ENCODE measurements around the gene MGMT. TPM values are rescaled to one million over a fixed set of nuclear protein-coding genes. Genes with fewer than 3 reads are reported as not detected.

Gene MGMT
- total and polyA plus RNA-seq, 4 donors, result 9.9 to 39.6 (median 23.2) TPM

- H3K4me1 ChIP-seq (ENCODE audit: control insufficient read depth in 5 of 5, insufficient read depth in 5 of 5, low read length in 5 of 5), result no peaks in the 10 kb centered on the region
- 86 to 92% methylated on average over 11 of the region's 11 CpGs for WGBS, 2 donors
- no peak for DNase-seq
Observed at GRCh38 chr10:129523723-129524316, 56.8 kb downstream of the MGMT start.

DNA sequence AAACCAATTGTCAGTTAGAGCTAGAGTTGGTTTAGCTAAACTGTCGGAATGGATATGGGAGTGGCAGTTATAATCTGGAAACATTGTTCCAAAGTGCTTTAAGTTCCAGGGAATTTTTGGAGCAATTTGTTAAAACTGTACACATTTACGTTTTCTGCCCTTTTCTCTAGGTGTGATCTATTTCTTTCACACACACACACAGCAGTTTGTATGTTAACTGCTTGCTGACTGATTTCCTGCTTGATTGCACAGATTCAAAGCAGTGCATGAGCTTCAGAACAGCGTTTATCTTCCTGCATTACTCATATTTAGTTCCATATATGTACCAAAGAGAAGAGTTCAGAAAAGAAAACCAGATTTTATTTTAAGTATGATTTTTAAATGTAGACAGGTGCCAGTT is 57.9 kb downstream of the MGMT start:
- Histone ChIP-seq H3K27ac (ENCODE audit: low read depth in 1 of 2, low read length in 1 of 2) (no peak overlapping the region), H3K36me3 (ENCODE audit: control insufficient read depth in 4 of 4, insufficient read depth in 4 of 4, low read length in 4 of 4) (peaks cover 0 to 1% (median 0%) of the 10 kb centered on the region in 4 donors), H3K9me3 (ENCODE audit: control insufficient read depth in 4 of 4, insufficient read depth in 3 of 4, low read length in 3 of 4) (no peaks in the 10 kb centered on the region), H3K4me3 (no peak overlapping the region), H3K27me3 (ENCODE audit: control insufficient read depth in 3 of 3, insufficient read depth in 3 of 3, low read length in 2 of 3) (no peaks in the 10 kb centered on the region), H3K9ac (ENCODE audit: insufficient read depth in 1 of 2, low read length in 2 of 2) (no peak overlapping the region), H3K4me1 (ENCODE audit: control insufficient read depth in 5 of 5, insufficient read depth in 5 of 5, low read length in 5 of 5) (no peaks in the 10 kb centered on the region)
- 84 to 85% methylated on average over 3 of the region's 3 CpGs for WGBS, 2 donors
- ATAC-seq (ENCODE audit: insufficient read depth, low FRiP score), result no peak
- TF ChIP-seq, protein P1, sequence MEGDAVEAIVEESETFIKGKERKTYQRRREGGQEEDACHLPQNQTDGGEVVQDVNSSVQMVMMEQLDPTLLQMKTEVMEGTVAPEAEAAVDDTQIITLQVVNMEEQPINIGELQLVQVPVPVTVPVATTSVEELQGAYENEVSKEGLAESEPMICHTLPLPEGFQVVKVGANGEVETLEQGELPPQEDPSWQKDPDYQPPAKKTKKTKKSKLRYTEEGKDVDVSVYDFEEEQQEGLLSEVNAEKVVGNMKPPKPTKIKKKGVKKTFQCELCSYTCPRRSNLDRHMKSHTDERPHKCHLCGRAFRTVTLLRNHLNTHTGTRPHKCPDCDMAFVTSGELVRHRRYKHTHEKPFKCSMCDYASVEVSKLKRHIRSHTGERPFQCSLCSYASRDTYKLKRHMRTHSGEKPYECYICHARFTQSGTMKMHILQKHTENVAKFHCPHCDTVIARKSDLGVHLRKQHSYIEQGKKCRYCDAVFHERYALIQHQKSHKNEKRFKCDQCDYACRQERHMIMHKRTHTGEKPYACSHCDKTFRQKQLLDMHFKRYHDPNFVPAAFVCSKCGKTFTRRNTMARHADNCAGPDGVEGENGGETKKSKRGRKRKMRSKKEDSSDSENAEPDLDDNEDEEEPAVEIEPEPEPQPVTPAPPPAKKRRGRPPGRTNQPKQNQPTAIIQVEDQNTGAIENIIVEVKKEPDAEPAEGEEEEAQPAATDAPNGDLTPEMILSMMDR (IDR thresholded peaks at IDR 0.05; ENCODE audit: control extremely low read depth, extremely low read depth), result no peak
- no peak for DNase-seq

More at GRCh38 chr10:129523723-129524316, 56.8 kb downstream of the MGMT start:
- TF ChIP-seq, protein P1 (IDR thresholded peaks at IDR 0.05; ENCODE audit: control extremely low read depth, extremely low read depth), result no peak
- Histone ChIP-seq H3K9me3 (ENCODE audit: control insufficient read depth in 4 of 4, insufficient read depth in 3 of 4, low read length in 3 of 4) (no peaks in the 10 kb centered on the region), H3K27ac (ENCODE audit: low read depth in 1 of 2, low read length in 1 of 2) (no peak overlapping the region), H3K27me3 (ENCODE audit: control insufficient read depth in 3 of 3, insufficient read depth in 3 of 3, low read length in 2 of 3) (no peaks in the 10 kb centered on the region), H3K4me3 (no peak overlapping the region), H3K36me3 (ENCODE audit: control insufficient read depth in 4 of 4, insufficient read depth in 4 of 4, low read length in 4 of 4) (peaks cover 0 to 1% (median 0%) of the 10 kb centered on the region in 4 donors), H3K9ac (ENCODE audit: insufficient read depth in 1 of 2, low read length in 2 of 2) (no peak overlapping the region)
- no peak for ATAC-seq (ENCODE audit: insufficient read depth, low FRiP score)

GRCh38 chr10:129525401-129525801 is 58.4 kb downstream of the MGMT start:
- Histone ChIP-seq H3K4me1 (ENCODE audit: control insufficient read depth in 5 of 5, insufficient read depth in 5 of 5, low read length in 5 of 5) (no peaks in the 10 kb centered on the region), H3K4me3 (no peak overlapping the region), H3K9me3 (ENCODE audit: control insufficient read depth in 4 of 4, insufficient read depth in 3 of 4, low read length in 3 of 4) (no peaks in the 10 kb centered on the region), H3K27ac (ENCODE audit: low read depth in 1 of 2, low read length in 1 of 2) (no peak overlapping the region), H3K36me3 (ENCODE audit: control insufficient read depth in 4 of 4, insufficient read depth in 4 of 4, low read length in 4 of 4) (peaks cover 0 to 1% (median 0%) of the 10 kb centered on the region in 4 donors), H3K9ac (ENCODE audit: insufficient read depth in 1 of 2, low read length in 2 of 2) (no peak overlapping the region), H3K27me3 (ENCODE audit: control insufficient read depth in 3 of 3, insufficient read depth in 3 of 3, low read length in 2 of 3) (no peaks in the 10 kb centered on the region)
- TF ChIP-seq, protein P1 (IDR thresholded peaks at IDR 0.05; ENCODE audit: control extremely low read depth, extremely low read depth), result no peak
- no peak for ATAC-seq (ENCODE audit: insufficient read depth, low FRiP score)
- WGBS, 2 donors, result 73 to 84% methylated on average over 13 of the region's 13 CpGs
- no peak for DNase-seq

GRCh38 chr10:129526943-129527342 is 59.9 kb downstream of the MGMT start:
- H3K36me3 ChIP-seq (ENCODE audit: control insufficient read depth in 4 of 4, insufficient read depth in 4 of 4, low read length in 4 of 4), result peaks cover 0 to 1% (median 0%) of the 10 kb centered on the region in 4 donors
- H3K4me1 ChIP-seq (ENCODE audit: control insufficient read depth in 5 of 5, insufficient read depth in 5 of 5, low read length in 5 of 5), result peaks cover 0 to 11% (median 0%) of the 10 kb centered on the region in 5 donors
- 89 to 97% methylated on average over 12 of the region's 12 CpGs for WGBS, 2 donors
- H3K4me3 ChIP-seq, result no peak overlapping the region
- TF ChIP-seq, protein P1 (IDR thresholded peaks at IDR 0.05; ENCODE audit: control extremely low read depth, extremely low read depth), result no peak
- H3K9me3 ChIP-seq (ENCODE audit: control insufficient read depth in 4 of 4, insufficient read depth in 3 of 4, low read length in 3 of 4), result no peaks in the 10 kb centered on the region
- H3K27me3 ChIP-seq (ENCODE audit: control insufficient read depth in 3 of 3, insufficient read depth in 3 of 3, low read length in 2 of 3), result no peaks in the 10 kb centered on the region
- ATAC-seq (ENCODE audit: insufficient read depth, low FRiP score), result no peak
- no peak overlapping the region for H3K9ac ChIP-seq (ENCODE audit: insufficient read depth in 1 of 2, low read length in 2 of 2)
- DNase-seq, result no peak
- H3K27ac ChIP-seq (ENCODE audit: low read depth in 1 of 2, low read length in 1 of 2), result no peak overlapping the region
